NCI-H82 (cell line): Measurements from ENCODE around the gene PLEKHA5.
"Not testable (repeated sequence)": the region's sequence is repeated elsewhere in the genome, so short reads cannot be mapped to it uniquely, and the experiment has no call there.

Experiments
- DNase-seq: peaks from one replicate; lab custom pipeline; 2025; lab: John Stamatoyannopoulos, UW

PLEKHA5 gene

GRCh38 chr12:19326102-19326501 lies 196.6 kb downstream of the PLEKHA5 start:
- DNase-seq, result no peak

GRCh38 chr12:19332196-19332595 lies 202.7 kb downstream of the PLEKHA5 start:
- DNase-seq, result no peak

GRCh38 chr12:19338405-19338804 lies 208.9 kb downstream of the PLEKHA5 start:
- DNase-seq, result no peak

GRCh38 chr12:19350850-19351249 lies 221.3 kb downstream of the PLEKHA5 start:
- not testable (repeated sequence) for DNase-seq

- no peak for DNase-seq
Observed at GRCh38 chr12:19351346-19351745, 221.8 kb downstream of the PLEKHA5 start.

- DNase-seq, result no peak
Observed at GRCh38 chr12:19369691-19370148, 240.2 kb downstream of the PLEKHA5 start.

- no peak for DNase-seq
Observed at GRCh38 chr12:19373586-19373985, 244.1 kb downstream of the PLEKHA5 start.

GRCh38 chr12:19375888-19376287 lies 246.4 kb downstream of the PLEKHA5 start:
- DNase-seq, result no peak

GRCh38 chr12:19376691-19377090 lies 247.2 kb downstream of the PLEKHA5 start:
- DNase-seq, result no peak

- peak; percentile 46 for DNase-seq
Observed at GRCh38 chr12:19382111-19382526, 252.6 kb downstream of the PLEKHA5 start.

GRCh38 chr12:19382563-19382962 lies 253.0 kb downstream of the PLEKHA5 start:
- DNase-seq, result no peak

GRCh38 chr12:19387161-19387560 lies 257.6 kb downstream of the PLEKHA5 start:
- no peak for DNase-seq

GRCh38 chr12:19388131-19388549 lies 258.6 kb downstream of the PLEKHA5 start:
- no peak for DNase-seq

- DNase-seq, result no peak
Observed at GRCh38 chr12:19390051-19390598, 260.6 kb downstream of the PLEKHA5 start.

- not testable (repeated sequence) for DNase-seq
Observed at GRCh38 chr12:19392644-19393043, 263.1 kb downstream of the PLEKHA5 start.

GRCh38 chr12:19394385-19394784 lies 264.9 kb downstream of the PLEKHA5 start:
- no peak for DNase-seq

- DNase-seq, result no peak
Observed at GRCh38 chr12:19397534-19397933, 268.0 kb downstream of the PLEKHA5 start.

- no peak for DNase-seq
Observed at GRCh38 chr12:19398376-19399363, 269.1 kb downstream of the PLEKHA5 start.

GRCh38 chr12:19400649-19401285 lies 271.2 kb downstream of the PLEKHA5 start:
- not testable (repeated sequence) for DNase-seq

- DNase-seq, result no peak
Observed at GRCh38 chr12:19402211-19402610, 272.7 kb downstream of the PLEKHA5 start.

GRCh38 chr12:19402743-19403431 lies 273.4 kb downstream of the PLEKHA5 start:
- DNase-seq, result peak; percentile 67
